SK-MEL-5 (cell line): ENCODE measurements around the gene TSHZ1. TPM values are rescaled to one million over a fixed set of nuclear protein-coding genes. Genes with fewer than 3 reads are reported as not detected.

Experiments
- DNase-seq: peaks from one replicate; pipeline ENCODE4 v3.0.0-alpha.2; 2016; ENCODE audit warnings: low read depth, low spot score
- in situ Hi-C: cut with HindIII; loops from 2 replicates; pipeline ENCODE4 v1.10.0; 2016; ENCODE audit warnings: low sequenced_read_pairs, high pct_unique_total_duplicates, low pct_unique_long_range_greater_than_20kb
- total RNA-seq: library from RNA; depleted of rRNA; stranded (reverse); fragments of >200 nt; shearing (Covaris generic); gene quantifications from 2 replicates; pipeline ENCODE4 v1.2.3, GENCODE V29; 2014

Gene TSHZ1
- total RNA-seq, 1 experiment from 2014 or later = 3.0 TPM

GRCh38 chr18:75204269-75204731 is 6.3 kb upstream of the TSHZ1 start:
- DNase-seq = no peak
- in situ Hi-C loops = no loop called here

GRCh38 chr18:75204732-75205513 is 5.7 kb upstream of the TSHZ1 start:
- no peak for DNase-seq
- in situ Hi-C loops = no loop called here

- in situ Hi-C loops = no loop called here
- no peak for DNase-seq
These were observed 5.0 kb upstream of the TSHZ1 start for GRCh38 chr18:75205514-75206132.

- in situ Hi-C loops = no loop called here
These were observed 3.9 kb upstream of the TSHZ1 start for GRCh38 chr18:75206452-75207309.

GRCh38 chr18:75207310-75208154 is 3.1 kb upstream of the TSHZ1 start:
- peak; percentile 2 for DNase-seq
- in situ Hi-C loops = no loop called here

More at GRCh38 chr18:75206452-75207309, 3.9 kb upstream of the TSHZ1 start:
- no peak for DNase-seq

- in situ Hi-C loops = no loop called here
- DNase-seq = peak; percentile 42
These were observed 2.3 kb upstream of the TSHZ1 start for GRCh38 chr18:75208155-75208835.

GRCh38 chr18:75208836-75209128 is 1.8 kb upstream of the TSHZ1 start:
- in situ Hi-C loops = no loop called here
- DNase-seq = no peak

GRCh38 chr18:75209129-75209950 is 1.3 kb upstream of the TSHZ1 start, which contains the start of gene PTGR3:
TSS of gene PTGR3 (minus strand) at chr18:75209139. CDS start at chr18:75209058, 81 bp downstream.
- in situ Hi-C loops = no loop called here
- DNase-seq = peak; percentile 81

GRCh38 chr18:75209951-75210258 is 692 bp upstream of the TSHZ1 start:
- DNase-seq = no peak
- in situ Hi-C loops = no loop called here

- in situ Hi-C loops = no loop called here
- DNase-seq = no peak
These were observed 515 bp downstream of the TSHZ1 start for GRCh38 chr18:75211002-75211621.

GRCh38 chr18:75211626-75211952 is 992 bp downstream of the TSHZ1 start:
- no peak for DNase-seq
- in situ Hi-C loops = no loop called here

- in situ Hi-C loops = no loop called here
These were observed 1.6 kb downstream of the TSHZ1 start for GRCh38 chr18:75211953-75212750.

GRCh38 chr18:75212751-75213090 is 2.1 kb downstream of the TSHZ1 start:
- in situ Hi-C loops = no loop called here
- no peak for DNase-seq

More at GRCh38 chr18:75211953-75212750, 1.6 kb downstream of the TSHZ1 start:
- peak; percentile 13 for DNase-seq

GRCh38 chr18:75213611-75214331 is 3.2 kb downstream of the TSHZ1 start:
- in situ Hi-C loops = no loop called here
- DNase-seq = no peak

- in situ Hi-C loops = no loop called here
- no peak for DNase-seq
These were observed 3.7 kb downstream of the TSHZ1 start for GRCh38 chr18:75214332-75214690.
